SK-N-SH treated with all-trans-retinoic acid at 6 μM for 48 hours (cell line): ENCODE data around the gene ALK.

ENCODE experiments used
- ATAC-seq: fragments of 200-7000 bp; cut with Tn5 transposase; 3 replicates; pipeline ENCODE4 v1.9.1; 2020; ENCODE audit warnings: mild to moderate bottlenecking, moderate library complexity
- ARNTL ChIP-seq: fragments of 450-650 bp; formaldehyde crosslinking; IDR thresholded peaks from 2 replicates; pipeline ENCODE4 v1.5.0; 2020; ENCODE audit warnings: low read depth, mild to moderate bottlenecking, moderate library complexity, borderline replicate concordance
- CREB5 ChIP-seq: fragments of 250-450 bp; sonication (Bioruptor Pico); IDR thresholded peaks from 2 replicates; pipeline ENCODE4 v1.5.1; 2020; ENCODE audit warnings: low read depth, mild to moderate bottlenecking, moderate library complexity
- CSDC2 ChIP-seq: fragments of 250-450 bp; sonication (Bioruptor Pico); IDR thresholded peaks from 2 replicates; pipeline ENCODE4 v1.5.0; 2020; ENCODE audit warnings: mild to moderate bottlenecking, moderate library complexity
- CSRNP3 ChIP-seq: fragments of 250-450 bp; sonication (Bioruptor Pico); IDR thresholded peaks from 2 replicates; pipeline ENCODE4 v1.5.1; 2021; ENCODE audit warnings: mild to moderate bottlenecking, moderate library complexity
- ESRRG ChIP-seq: fragments of 250-450 bp; sonication (Bioruptor Pico); IDR thresholded peaks from 2 replicates; pipeline ENCODE4 v1.6.1; 2021; ENCODE audit warnings: mild to moderate bottlenecking
- GLIS3 ChIP-seq: fragments of 250-450 bp; sonication (Bioruptor Pico); IDR thresholded peaks from 2 replicates; pipeline ENCODE4 v1.5.0; 2020; ENCODE audit warnings: mild to moderate bottlenecking, moderate library complexity
- OSR1 ChIP-seq: fragments of 250-450 bp; sonication (Bioruptor Pico); IDR thresholded peaks from 2 replicates; pipeline ENCODE4 v1.8.0; 2022; ENCODE audit warnings: moderate library complexity, mild to moderate bottlenecking, inconsistent platforms
- PATZ1 ChIP-seq: fragments of 250-450 bp; sonication (Bioruptor Pico); IDR thresholded peaks from 2 replicates; pipeline ENCODE4 v1.8.0; 2020; ENCODE audit warnings: mild to moderate bottlenecking, moderate library complexity, borderline replicate concordance
- POU6F1 ChIP-seq: fragments of 250-450 bp; sonication (Bioruptor Pico); IDR thresholded peaks from 2 replicates; pipeline ENCODE4 v1.8.0; 2021; ENCODE audit warnings: low read depth, mild to moderate bottlenecking, moderate library complexity, borderline replicate concordance
- PPARA ChIP-seq: fragments of 250-450 bp; sonication (Bioruptor Pico); IDR thresholded peaks from 2 replicates; pipeline ENCODE4 v1.5.0; 2020; ENCODE audit warnings: mild to moderate bottlenecking, borderline replicate concordance
- RARB ChIP-seq: fragments of 250-450 bp; sonication (Bioruptor Pico); IDR thresholded peaks from 2 replicates; pipeline ENCODE4 v1.8.0; 2021; ENCODE audit warnings: mild to moderate bottlenecking, moderate library complexity
- SNAI2 ChIP-seq: fragments of 250-450 bp; sonication (Bioruptor Pico); IDR thresholded peaks from 2 replicates; pipeline ENCODE4 v1.5.0; 2020; ENCODE audit warnings: mild to moderate bottlenecking, moderate library complexity
- TOX ChIP-seq: fragments of 250-450 bp; sonication (Bioruptor Pico); IDR thresholded peaks from 2 replicates; pipeline ENCODE4 v1.8.0; 2021; ENCODE audit warnings: mild to moderate bottlenecking, moderate library complexity, borderline replicate concordance
- TSHZ2 ChIP-seq: fragments of 250-450 bp; sonication (Bioruptor Pico); IDR thresholded peaks from 2 replicates; pipeline ENCODE4 v1.5.0; 2020; ENCODE audit warnings: mild to moderate bottlenecking, moderate library complexity
- ZC3H10 ChIP-seq: fragments of 250-450 bp; sonication (Bioruptor Pico); IDR thresholded peaks from 2 replicates; pipeline ENCODE4 v1.5.1; 2021; ENCODE audit warnings: mild to moderate bottlenecking, moderate library complexity
- ZFP3 ChIP-seq: fragments of 250-450 bp; sonication (Bioruptor Pico); IDR thresholded peaks from 2 replicates; pipeline ENCODE4 v1.5.0; 2020; ENCODE audit warnings: mild to moderate bottlenecking, moderate library complexity
- ZFP30 ChIP-seq: fragments of 450-650 bp; formaldehyde crosslinking; IDR thresholded peaks from 2 replicates; pipeline ENCODE4 v1.5.0; 2022; ENCODE audit warnings: mild to moderate bottlenecking, moderate library complexity
- ZNF565 ChIP-seq: fragments of 450-650 bp; formaldehyde crosslinking; conservative IDR thresholded peaks from 2 replicates; pipeline ENCODE4 v1.5.0; 2020; ENCODE audit warnings: low read depth, mild to moderate bottlenecking, moderate library complexity
- ZNF70 ChIP-seq: fragments of 450-650 bp; formaldehyde crosslinking; IDR thresholded peaks from 2 replicates; pipeline ENCODE4 v1.5.0; 2020; ENCODE audit warnings: mild to moderate bottlenecking, moderate library complexity
- ZNF8 ChIP-seq: fragments of 450-650 bp; formaldehyde crosslinking; IDR thresholded peaks from 2 replicates; pipeline ENCODE4 v1.5.0; 2020; ENCODE audit warnings: mild to moderate bottlenecking, moderate library complexity

ALK gene

GRCh38 chr2:29160184-29160583 lies 761.2 kb downstream of the ALK start (continued):
- TF ChIP-seq TSHZ2 (CRISPR knock-in tag) (no peak), PATZ1 (CRISPR knock-in tag) (no peak), ZNF8 (no peak), ZNF565 (no peak), SNAI2 (no peak)

GRCh38 chr2:29159125-29159524 lies 762.3 kb downstream of the ALK start:
- ATAC-seq: no peak

GRCh38 chr2:29157131-29157530 lies 764.3 kb downstream of the ALK start:
- ATAC-seq: no peak
- TF ChIP-seq CSDC2 (CRISPR knock-in tag) (no peak), ESRRG (no peak), TOX (CRISPR knock-in tag) (no peak), ZFP30 (no peak), CSRNP3 (CRISPR knock-in tag) (no peak), GLIS3 (CRISPR knock-in tag) (no peak), TSHZ2 (CRISPR knock-in tag) (no peak), ZFP3 (CRISPR knock-in tag) (no peak), ZNF8 (no peak), CREB5 (no peak)
- TF ChIP-seq, all 23 proteins: peak for 0

More at GRCh38 chr2:29159125-29159524, 762.3 kb downstream of the ALK start:
- TF ChIP-seq ZNF70 (CRISPR knock-in tag): no peak
- no peak for TF ChIP-seq ZC3H10 (CRISPR knock-in tag)
- no peak for TF ChIP-seq GLIS3 (CRISPR knock-in tag)
- TF ChIP-seq SNAI2: no peak
- TF ChIP-seq OSR1: no peak
- no peak for TF ChIP-seq ARNTL (CRISPR knock-in tag)
- TF ChIP-seq RARB (CRISPR knock-in tag): no peak
- TF ChIP-seq ESRRG: no peak
- TF ChIP-seq CREB5: no peak
- no peak for TF ChIP-seq PPARA (CRISPR knock-in tag)
- no peak for TF ChIP-seq CSDC2 (CRISPR knock-in tag)
- TF ChIP-seq POU6F1: no peak
- no peak for TF ChIP-seq ZFP30
